ENCODE results near the gene ZNF345. TPM values are rescaled to one million over a fixed set of nuclear protein-coding genes. Genes with fewer than 3 reads are reported as not detected.
A peak's percentile ranks its signal among the peaks of the same experiment; 100 is the strongest.

Gene ZNF345
- total and polyA plus RNA-seq, 2 experiments from 2014 or later, result 5.5 to 5.7 TPM

- TF ChIP-seq ZNF462 (CRISPR knock-in tag; IDR thresholded peaks at IDR 0.05) (no peak), POLR2AphosphoS5 (IDR thresholded peaks at IDR 0.05; ENCODE audit: low read depth) (peak; percentile 44), ETS1 (IDR thresholded peaks at IDR 0.05) (peak; percentile 95), ZNF331 (CRISPR knock-in tag; IDR thresholded peaks at IDR 0.05; ENCODE audit: low read depth) (no peak), CREB1 (CRISPR knock-in tag; IDR thresholded peaks at IDR 0.05; ENCODE audit: low read depth) (peak; percentile 72), CTCF (conservative IDR thresholded peaks at IDR 0.05; ENCODE audit: low read depth in 2 of 2) (peak; percentile 56 to 70)
- Histone ChIP-seq H4K20me1 (replicated peaks; ENCODE audit: insufficient read depth) (no peaks in the 10 kb centered on the region), H3K27me3 (ENCODE audit: insufficient read depth) (no peaks in the 10 kb centered on the region), H2AFZ (peak within 1 kb of the TSS; percentile 99), H3F3A (replicated peaks; ENCODE audit: low read depth) (no peaks in the 10 kb centered on the region), H3K4me3 (peak within 1 kb of the TSS; percentile 86), H3K36me3 (ENCODE audit: insufficient read depth) (no peaks in the 10 kb centered on the region), H3K27ac (ENCODE audit: low read depth) (peak within 1 kb of the TSS; percentile 89; the same call in 1 of the 2 replicates), H3K4me1 (ENCODE audit: insufficient read depth) (no peaks in the 10 kb centered on the region), H3K4me2 (peak within 1 kb of the TSS; percentile 94), H3K79me2 (replicated peaks; ENCODE audit: insufficient read depth) (no peaks in the 10 kb centered on the region), H3K9me2 (ENCODE audit: insufficient read depth) (0 out of 2 replicates have a peak, but pooled peaks cover 2% of the 10 kb centered on the region)
- peak; percentile 98 for ATAC-seq
- peak within 1 kb of the TSS; percentile 92 for H3K4me3 Mint-ChIP-seq
- peak; percentile 98 for DNase-seq (ENCODE audit: low spot score)
- H3K27ac Mint-ChIP-seq, result peak within 1 kb of the TSS; percentile 83
- H3K36me3 Mint-ChIP-seq (ENCODE audit: low read depth), result peaks cover 62% of the 10 kb centered on the region
- no peaks in the 10 kb centered on the region for H3K27me3 Mint-ChIP-seq (ENCODE audit: insufficient read depth, low read depth, poor library complexity)
- peaks cover 10% of the 10 kb centered on the region for H3K4me1 Mint-ChIP-seq
- H3K9me3 Mint-ChIP-seq, result peaks cover 46% of the 10 kb centered on the region
These were observed 65.5 kb downstream of the ZNF345 start, which contains the start of the genes ZNF568 and ZNF829 for GRCh38 chr19:36915992-36916830. Gene ZNF568, plus strand, starts transcription at chr19:36916332. Its CDS starts 6,439 bp downstream, at chr19:36922771. Gene ZNF829, minus strand, starts transcription at chr19:36916291. Its CDS starts 1,124 bp downstream, at chr19:36915167.

Measured in GM23338 (cell line).